ENCODE measurements around the gene FGD6.

DNA sequence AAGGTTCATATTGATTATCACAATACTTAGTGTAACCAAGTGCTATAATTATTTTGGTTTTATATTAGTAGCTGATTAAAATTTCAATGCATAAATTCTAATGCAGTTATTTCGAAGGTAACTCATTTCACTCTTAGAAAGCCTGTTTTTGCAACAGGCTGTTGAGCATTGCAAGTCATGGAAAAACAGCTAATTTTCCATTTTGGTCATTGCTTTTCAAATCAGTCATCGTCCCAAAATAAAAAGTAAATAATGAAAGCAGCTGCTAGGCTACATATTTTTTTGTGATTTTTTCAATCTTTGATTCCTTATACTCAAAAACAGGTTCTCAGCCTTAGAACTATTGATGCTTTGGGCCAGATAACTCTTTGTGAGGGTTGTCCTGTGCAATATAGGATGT, 23.3 kb upstream of the FGD6 start:
- TF ChIP-seq, protein P1, sequence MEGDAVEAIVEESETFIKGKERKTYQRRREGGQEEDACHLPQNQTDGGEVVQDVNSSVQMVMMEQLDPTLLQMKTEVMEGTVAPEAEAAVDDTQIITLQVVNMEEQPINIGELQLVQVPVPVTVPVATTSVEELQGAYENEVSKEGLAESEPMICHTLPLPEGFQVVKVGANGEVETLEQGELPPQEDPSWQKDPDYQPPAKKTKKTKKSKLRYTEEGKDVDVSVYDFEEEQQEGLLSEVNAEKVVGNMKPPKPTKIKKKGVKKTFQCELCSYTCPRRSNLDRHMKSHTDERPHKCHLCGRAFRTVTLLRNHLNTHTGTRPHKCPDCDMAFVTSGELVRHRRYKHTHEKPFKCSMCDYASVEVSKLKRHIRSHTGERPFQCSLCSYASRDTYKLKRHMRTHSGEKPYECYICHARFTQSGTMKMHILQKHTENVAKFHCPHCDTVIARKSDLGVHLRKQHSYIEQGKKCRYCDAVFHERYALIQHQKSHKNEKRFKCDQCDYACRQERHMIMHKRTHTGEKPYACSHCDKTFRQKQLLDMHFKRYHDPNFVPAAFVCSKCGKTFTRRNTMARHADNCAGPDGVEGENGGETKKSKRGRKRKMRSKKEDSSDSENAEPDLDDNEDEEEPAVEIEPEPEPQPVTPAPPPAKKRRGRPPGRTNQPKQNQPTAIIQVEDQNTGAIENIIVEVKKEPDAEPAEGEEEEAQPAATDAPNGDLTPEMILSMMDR (IDR thresholded peaks at IDR 0.05): no peak
- no peak for TF ChIP-seq EZH2 (IDR thresholded peaks at IDR 0.05; ENCODE audit: borderline replicate concordance, insufficient read depth, low read depth, low read length, poor library complexity, severe bottlenecking)
